Small intestine (tissue), 16 donors: ENCODE results near the gene LRFN2. TPM values are rescaled to one million over a fixed set of nuclear protein-coding genes. Genes with fewer than 3 reads are reported as not detected.

Experiments used
- DNase-seq, 2 donors: peaks; one replicate each; pipeline versions ENCODE4 v3.0.0 to v3.0.0-alpha.2; 2013
- FAIRE-seq: peaks from 2 replicates; lab custom pipeline; 2012; peaks lifted over from hg19 to GRCh38; lab: Jason Lieb, UNC
- H3K27ac ChIP-seq, 3 donors: one replicate each; pipeline ENCODE4 v1.5.1; 2013; ENCODE audit warnings: low read length in 2 of 3, mild to moderate bottlenecking in 2 of 3, control low read depth in 1 of 3, inconsistent platforms in 1 of 3, low read depth in 1 of 3, moderate library complexity in 1 of 3
- H3K27me3 ChIP-seq, 3 donors: one replicate each; pipeline ENCODE4 v1.6.1; 2013; ENCODE audit warnings: low read length in 3 of 3, inconsistent platforms in 1 of 3; ENCODE audit not compliant: control insufficient read depth in 3 of 3, insufficient read depth in 3 of 3
- H3K36me3 ChIP-seq, 3 donors: one replicate each; pipeline ENCODE4 v1.6.1; 2013; ENCODE audit warnings: low read length in 3 of 3, inconsistent platforms in 1 of 3, low read depth in 1 of 3, mild to moderate bottlenecking in 1 of 3, moderate library complexity in 1 of 3; ENCODE audit not compliant: control insufficient read depth in 3 of 3, insufficient read depth in 2 of 3
- H3K4me1 ChIP-seq, 3 donors: one replicate each; pipeline ENCODE4 v1.6.1; 2013; ENCODE audit warnings: low read length in 2 of 3, inconsistent platforms in 1 of 3, low read depth in 1 of 3, mild to moderate bottlenecking in 1 of 3, moderate library complexity in 1 of 3; ENCODE audit not compliant: control insufficient read depth in 3 of 3, insufficient read depth in 2 of 3
- H3K4me3 ChIP-seq, 3 donors: one replicate each; pipeline ENCODE4 v1.5.1; 2013; ENCODE audit warnings: low read length in 3 of 3, control low read depth in 1 of 3, inconsistent platforms in 1 of 3, low read depth in 1 of 3, mild to moderate bottlenecking in 1 of 3, moderate library complexity in 1 of 3
- H3K9me3 ChIP-seq, 2 donors: one replicate each; pipeline ENCODE4 v1.6.1; 2013; ENCODE audit warnings: low read depth in 1 of 2, low read length in 1 of 2; ENCODE audit not compliant: control insufficient read depth in 2 of 2, insufficient read depth in 1 of 2
- WGBS, 3 donors: extraction: QIAGEN DNeasy Blood & Tissue Kit; methylation state at CpG; one replicate each; pipeline ENCODE4 v1.1.7; 2013; 5-methylcytosine and 5-hydroxymethylcytosine counted together
- long read RNA-seq, 10 donors: transcript quantifications; one replicate each; lab custom pipeline, GENCODE V29; 2026
- polyA plus RNA-seq, 4 donors: library from polyadenylated mRNA; stranded (reverse) in 3 of 4; unstranded in 1 of 4; fragments of 200-250 nt in 3 of 4; fragments of 120-200 nt in 1 of 4; gene quantifications; one replicate each; pipeline versions ENCODE4 v1.2.1 to v1.2.3, GENCODE V29; 2013
- donor health status: healthy with polysubstance abuse.
- donor health status: control.
- donor health status: control.
- donor health status: Bipolar disorder and iron deficiency.
- donor health status: healthy.

The LRFN2 gene
- under 1 TPM in 2 of 4 donors, not detected in 2; 0.22 to 0.40 TPM for polyA plus RNA-seq
- long read RNA-seq, donor 1 = 0 reads
- long read RNA-seq, donor 2 = 0 reads
- long read RNA-seq, donor 3 = 0 reads
- long read RNA-seq, donor 4 = 0 reads
- long read RNA-seq, donor 5 = 0 reads
- long read RNA-seq, donor 6 = 0 reads
- long read RNA-seq, donor 7 = 0 reads
- long read RNA-seq, donor 8 = 0 reads
- long read RNA-seq, donor 9 = 0 reads
- long read RNA-seq, donor 10 = 0 reads

DNA sequence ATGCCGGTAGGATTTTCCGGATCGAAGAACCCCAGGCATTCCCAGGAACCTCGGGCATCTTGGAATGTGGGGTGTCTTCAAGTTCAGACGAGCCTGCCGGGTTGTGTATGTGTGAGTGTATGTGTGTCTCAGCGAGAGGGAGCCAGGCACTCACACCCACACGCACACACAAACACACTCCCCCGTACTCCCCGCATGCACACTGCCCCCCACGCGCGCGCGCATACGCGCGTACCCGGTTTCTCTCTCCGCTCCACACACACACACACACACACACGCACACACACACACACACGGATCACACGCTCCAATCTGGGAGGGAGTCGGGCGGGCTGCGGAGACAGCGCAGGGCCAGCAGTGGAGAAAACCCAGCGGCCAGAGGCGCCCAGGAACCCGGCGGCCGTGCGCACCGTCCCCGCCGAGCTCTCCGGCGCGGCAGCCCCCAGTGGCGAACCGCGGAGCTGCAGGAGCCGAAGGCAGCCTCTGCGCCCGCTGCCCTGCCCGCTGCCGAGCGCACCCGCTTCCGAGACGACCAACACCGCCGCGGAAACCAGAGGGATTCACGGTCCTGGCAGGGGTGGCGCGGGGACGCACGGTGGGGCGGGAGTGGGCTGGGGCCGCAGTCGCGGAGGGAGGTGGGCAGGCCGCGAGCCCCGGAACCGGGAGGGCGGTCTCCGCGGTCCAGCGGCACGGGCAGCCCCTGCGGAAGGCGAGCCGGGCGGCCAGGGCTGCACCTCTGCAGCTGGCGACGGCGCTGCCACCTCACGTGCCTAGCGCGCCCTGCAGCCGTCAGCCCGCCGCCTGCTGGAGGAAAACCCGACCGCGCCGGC, at the start of gene LRFN2:
Gene LRFN2, minus strand, starts transcription at position 125 of the 830 bp plus-strand sequence.
- no peaks in the 10 kb centered on the region for H3K9me3 ChIP-seq
- no peaks in the 10 kb centered on the region for H3K36me3 ChIP-seq
- FAIRE-seq (no peak), DNase-seq (peak; percentile 63 to 91)
- peaks cover 0 to 4% (median 0%) of the 10 kb centered on the region in 3 donors for H3K4me1 ChIP-seq
- no peak within 1 kb of the TSS for H3K27ac ChIP-seq
- peaks cover 8 to 54% (median 15%) of the 10 kb centered on the region in 3 donors for H3K27me3 ChIP-seq
- H3K4me3 ChIP-seq = peak within 1 kb of the TSS in 2 of 3 donors; percentile 42 to 49
- WGBS, 3 donors = 0 to 1% (median 1%) methylated on average over 78 to 89 of the region's 89 CpGs

DNA sequence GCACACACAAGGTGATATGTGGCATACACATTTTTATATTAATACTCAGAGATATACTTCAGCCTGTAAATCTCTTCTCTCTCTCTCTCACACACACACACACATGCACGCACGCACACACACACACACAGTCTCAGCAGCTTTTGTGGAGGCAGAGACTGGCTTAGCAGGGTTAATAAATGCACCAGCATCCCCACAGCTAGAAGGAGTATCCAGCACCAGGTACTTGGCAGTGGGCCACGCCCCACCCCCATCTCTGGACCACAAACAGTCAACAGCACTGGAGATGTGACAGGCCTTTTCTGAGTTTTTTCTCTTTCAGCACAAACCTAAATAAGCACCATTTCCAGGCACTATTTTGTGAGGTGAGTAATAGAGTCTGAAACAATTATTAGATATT, 47.3 kb upstream of the LRFN2 start:
- DNase-seq (no peak), FAIRE-seq (no peak)
- Histone ChIP-seq H3K36me3 (no peaks in the 10 kb centered on the region), H3K4me1 (no peaks in the 10 kb centered on the region), H3K27me3 (peaks cover 0 to 3% (median 0%) of the 10 kb centered on the region in 3 donors), H3K4me3 (no peak overlapping the region), H3K9me3 (no peaks in the 10 kb centered on the region), H3K27ac (no peak overlapping the region)
- 74 to 80% (median 78%) methylated on average over 3 of the region's 3 CpGs for WGBS, 3 donors

DNA sequence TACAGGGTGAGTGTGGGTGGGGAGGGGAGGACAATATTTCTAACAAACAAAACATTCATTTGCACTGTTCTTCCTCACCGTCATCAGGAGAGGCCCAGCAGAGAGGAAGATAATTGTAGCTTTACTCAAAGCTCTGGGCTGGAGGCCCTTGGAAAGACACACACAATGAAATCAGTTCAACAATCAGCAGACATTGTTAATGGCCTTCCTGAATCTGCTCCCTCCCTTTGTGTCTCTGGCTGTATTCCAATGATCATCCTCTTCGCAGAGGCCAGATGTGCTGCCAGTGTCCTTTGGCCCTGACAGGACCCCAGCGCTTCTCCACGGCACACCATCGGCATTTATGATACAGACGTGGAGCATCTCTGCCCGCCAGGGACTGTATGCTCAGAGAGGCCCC, 44.6 kb upstream of the LRFN2 start:
- no peak overlapping the region for H3K4me3 ChIP-seq
- H3K9me3 ChIP-seq = no peaks in the 10 kb centered on the region
- no peak overlapping the region for H3K27ac ChIP-seq
- no peaks in the 10 kb centered on the region for H3K36me3 ChIP-seq
- DNase-seq (no peak), FAIRE-seq (no peak)
- WGBS, 3 donors = 65 to 77% (median 75%) methylated on average over 7 of the region's 7 CpGs
- peaks cover 0 to 3% (median 0%) of the 10 kb centered on the region in 3 donors for H3K27me3 ChIP-seq
- no peaks in the 10 kb centered on the region for H3K4me1 ChIP-seq

DNA sequence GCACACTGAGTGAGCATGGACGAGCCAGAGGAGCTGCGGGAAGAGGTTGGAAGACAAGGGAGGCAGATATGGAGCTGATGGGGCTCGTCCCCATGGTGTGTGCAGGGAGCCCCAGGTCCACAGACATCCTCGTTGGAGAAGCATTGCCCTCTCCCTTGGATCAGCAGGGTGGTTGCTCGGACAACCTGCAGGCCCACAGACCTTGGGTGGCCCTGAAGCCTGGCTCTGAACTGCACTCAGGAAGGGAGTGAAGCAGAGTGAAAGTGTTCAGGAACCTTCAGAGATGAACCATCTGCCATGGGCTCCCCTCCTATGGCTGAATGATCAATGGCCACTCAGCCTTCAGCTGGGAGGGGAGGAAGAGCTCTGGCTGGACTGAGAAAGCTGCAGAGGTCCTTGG, 43.3 kb upstream of the LRFN2 start:
- H3K27ac ChIP-seq = no peak overlapping the region
- DNase-seq (no peak), FAIRE-seq (no peak)
- peaks cover 0 to 3% of the 10 kb centered on the region in 2 donors for H3K9me3 ChIP-seq
- no peaks in the 10 kb centered on the region for H3K36me3 ChIP-seq
- H3K4me3 ChIP-seq = no peak overlapping the region
- WGBS, 3 donors = 54 to 69% (median 67%) methylated on average over 5 of the region's 5 CpGs
- peaks cover 0 to 3% (median 0%) of the 10 kb centered on the region in 3 donors for H3K27me3 ChIP-seq
- H3K4me1 ChIP-seq = no peaks in the 10 kb centered on the region

DNA sequence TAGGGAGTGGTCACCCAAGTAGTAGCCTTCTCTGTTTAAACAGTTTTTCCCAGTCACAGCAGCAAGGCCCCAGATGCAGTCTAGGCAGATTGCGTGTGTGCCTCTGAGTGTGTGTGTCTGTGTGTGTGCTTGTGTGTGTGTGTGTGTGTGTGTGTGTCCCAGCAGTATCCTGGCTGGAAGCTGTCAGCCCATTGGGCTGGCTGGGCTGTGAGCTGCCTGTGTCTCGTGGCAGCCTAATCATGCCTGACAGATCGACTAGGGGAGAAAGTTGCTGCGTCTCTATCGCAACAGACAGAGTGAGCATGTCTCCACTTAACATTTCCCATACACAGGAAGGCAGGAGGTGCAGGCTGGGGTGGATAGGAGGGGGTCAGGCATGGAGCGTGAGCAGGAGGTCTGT, 42.9 kb upstream of the LRFN2 start:
- H3K4me3 ChIP-seq = no peak overlapping the region
- H3K4me1 ChIP-seq = no peaks in the 10 kb centered on the region
- peaks cover 0 to 3% (median 0%) of the 10 kb centered on the region in 3 donors for H3K27me3 ChIP-seq
- H3K36me3 ChIP-seq = no peaks in the 10 kb centered on the region
- H3K9me3 ChIP-seq = peaks cover 0 to 3% of the 10 kb centered on the region in 2 donors
- DNase-seq (peak in 1 of 2 donors; percentile 21), FAIRE-seq (no peak)
- H3K27ac ChIP-seq = no peak overlapping the region
- WGBS, 3 donors = 51 to 74% (median 56%) methylated on average over 6 of the region's 6 CpGs

DNA sequence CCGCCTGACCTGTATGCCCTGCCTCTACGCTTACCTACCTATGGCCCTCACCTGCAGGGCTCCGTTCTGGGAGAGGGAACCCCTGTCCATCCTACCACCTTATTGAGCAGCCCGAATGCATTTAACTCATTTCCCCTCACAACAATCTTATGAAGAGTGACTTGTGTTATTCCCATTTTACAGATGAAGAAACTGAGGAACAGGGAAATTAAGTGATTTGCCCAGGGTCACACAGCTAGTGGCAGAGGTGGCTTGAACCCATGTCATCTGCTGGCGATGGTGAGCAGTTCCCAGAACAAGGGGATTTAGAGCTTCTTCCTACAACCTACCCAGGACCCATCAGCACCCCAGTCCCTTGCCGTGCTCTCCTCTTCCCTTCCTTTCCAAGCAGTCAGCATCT, 42.3 kb upstream of the LRFN2 start:
- Histone ChIP-seq H3K27me3 (peaks cover 0 to 3% (median 0%) of the 10 kb centered on the region in 3 donors), H3K27ac (no peak overlapping the region), H3K9me3 (peaks cover 0 to 3% of the 10 kb centered on the region in 2 donors), H3K4me3 (no peak overlapping the region), H3K4me1 (no peaks in the 10 kb centered on the region), H3K36me3 (no peaks in the 10 kb centered on the region)
- WGBS, 3 donors = 81 to 89% (median 88%) methylated on average over 6 of the region's 6 CpGs
- DNase-seq = no peak
- no peak for FAIRE-seq

DNA sequence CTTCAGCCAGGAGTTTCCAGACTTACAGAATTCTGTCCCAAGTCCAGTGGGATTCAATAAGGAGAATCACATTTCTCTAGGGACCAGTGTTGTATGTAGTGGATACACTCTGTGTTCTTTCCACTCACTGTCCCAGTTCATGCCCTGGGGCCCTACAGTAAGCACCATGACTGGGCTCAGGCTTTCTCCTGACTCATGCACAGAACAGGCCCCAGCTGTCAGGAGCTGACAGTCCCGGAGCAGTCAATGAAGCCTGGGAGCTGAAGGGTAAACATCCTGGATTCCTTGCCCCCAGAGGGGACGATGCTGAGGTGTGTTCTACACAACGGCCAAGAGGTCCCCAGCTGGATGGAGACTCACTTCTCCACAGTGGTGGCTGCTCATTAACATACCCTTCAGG, 40.2 kb upstream of the LRFN2 start:
- H3K4me3 ChIP-seq = no peak overlapping the region
- H3K27ac ChIP-seq = no peak overlapping the region
- no peaks in the 10 kb centered on the region for H3K4me1 ChIP-seq
- DNase-seq (no peak), FAIRE-seq (no peak)
- H3K9me3 ChIP-seq = peaks cover 0 to 3% of the 10 kb centered on the region in 2 donors
- peaks cover 0 to 3% (median 0%) of the 10 kb centered on the region in 3 donors for H3K27me3 ChIP-seq
- no peaks in the 10 kb centered on the region for H3K36me3 ChIP-seq
- 39 to 61% (median 58%) methylated on average over 3 of the region's 3 CpGs for WGBS, 3 donors

DNA sequence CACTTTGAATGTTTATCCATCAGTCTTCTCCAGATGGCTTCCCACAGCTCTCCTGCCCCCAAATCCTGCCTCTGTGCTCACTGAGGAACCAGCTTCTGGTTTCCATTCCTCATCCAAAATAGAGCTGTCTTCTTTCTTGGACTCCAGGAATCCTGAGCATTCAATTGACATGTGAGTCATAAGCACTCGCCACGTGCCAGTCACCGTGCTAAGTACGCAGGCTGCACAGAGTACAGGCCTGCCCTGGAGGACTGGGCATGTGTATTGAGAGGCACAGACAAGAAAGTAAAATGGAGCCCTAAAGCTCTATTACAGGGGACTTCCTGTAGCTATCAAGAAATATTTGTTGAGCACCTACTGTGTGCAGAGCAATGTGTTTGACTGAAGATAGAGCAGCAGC, 39.7 kb upstream of the LRFN2 start:
- no peaks in the 10 kb centered on the region for H3K4me1 ChIP-seq
- peaks cover 0 to 2% (median 0%) of the 10 kb centered on the region in 3 donors for H3K27me3 ChIP-seq
- no peak overlapping the region for H3K27ac ChIP-seq
- H3K36me3 ChIP-seq = no peaks in the 10 kb centered on the region
- 76 to 88% (median 87%) methylated on average over 4 of the region's 4 CpGs for WGBS, 3 donors
- H3K4me3 ChIP-seq = no peak overlapping the region
- H3K9me3 ChIP-seq = peaks cover 0 to 3% of the 10 kb centered on the region in 2 donors
- no peak for FAIRE-seq
- DNase-seq = no peak
